Natural killer cell (primary cell): ENCODE results near the gene GPR35. TPM values are rescaled to one million over a fixed set of nuclear protein-coding genes. Genes with fewer than 3 reads are reported as not detected.

Source experiments
- ATAC-seq, 3 donors: fragments of 150-1000 bp in 2 of 3; fragments of 200-7000 bp in 1 of 3; cut with Tn5 transposase; 1 replicate in 1 of 3; 2 replicates in 2 of 3; pipeline ENCODE4 v1.10.0; 2021; ENCODE audit warnings: mild to moderate bottlenecking in 2 of 3, moderate library complexity in 2 of 3
- DNase-seq, 2 donors: peaks; one replicate each; pipeline versions ENCODE4 v3.0.0 to v3.0.0-alpha.2; 2013 to 2021; ENCODE audit warnings: mixed read lengths in 1 of 2
- H3K27ac ChIP-seq: one replicate; pipeline ENCODE4 v1.5.1; 2013; ENCODE audit warnings: mild to moderate bottlenecking, low read length
- H3K27me3 ChIP-seq: one replicate; pipeline ENCODE4 v1.6.1; 2013; ENCODE audit warnings: low read length; ENCODE audit not compliant: control insufficient read depth, insufficient read depth
- H3K36me3 ChIP-seq: one replicate; pipeline ENCODE4 v1.6.1; 2013; ENCODE audit warnings: low read length; ENCODE audit not compliant: control insufficient read depth, insufficient read depth
- H3K4me1 ChIP-seq: one replicate; pipeline ENCODE4 v1.6.1; 2013; ENCODE audit warnings: low read length; ENCODE audit not compliant: control insufficient read depth, insufficient read depth
- H3K4me3 ChIP-seq: one replicate; pipeline ENCODE4 v1.5.1; 2013; ENCODE audit warnings: low read length
- H3K9me3 ChIP-seq: one replicate; pipeline ENCODE4 v1.6.1; 2013; ENCODE audit warnings: low read length; ENCODE audit not compliant: control insufficient read depth, insufficient read depth
- H3K27ac Mint-ChIP-seq, 2 donors: one replicate each; pipeline ENCODE4 v1.8.0; 2022; ENCODE audit warnings: mild to moderate bottlenecking in 2 of 2, mixed read lengths in 2 of 2, moderate library complexity in 1 of 2
- H3K27me3 Mint-ChIP-seq, 2 donors: one replicate each; pipeline ENCODE4 v1.8.0; 2022; ENCODE audit warnings: low read depth in 2 of 2, mixed read lengths in 2 of 2
- H3K36me3 Mint-ChIP-seq: one replicate; pipeline ENCODE4 v1.8.0; 2022; ENCODE audit warnings: mixed read lengths
- H3K4me1 Mint-ChIP-seq, 2 donors: one replicate each; pipeline ENCODE4 v1.8.0; 2022; ENCODE audit warnings: mixed read lengths in 2 of 2
- H3K4me3 Mint-ChIP-seq: one replicate; pipeline ENCODE4 v1.8.0; 2022; ENCODE audit warnings: mild to moderate bottlenecking, moderate library complexity, mixed read lengths
- H3K9me3 Mint-ChIP-seq, 2 donors: one replicate each; pipeline ENCODE4 v1.8.0; 2022; ENCODE audit warnings: mixed read lengths in 2 of 2
- WGBS: methylation state at CpG from one replicate; pipeline ENCODE4 v1.1.7; 2013; ENCODE audit warnings: missing lambda C conversion rate; ENCODE audit not compliant: insufficient coverage; 5-methylcytosine and 5-hydroxymethylcytosine counted together
- intact Hi-C: fragments of 100-400 bp; cut with micrococcal nuclease; formaldehyde crosslinking; loops from one replicate; pipeline ENCODE4 v1.14.2; 2022
- total RNA-seq, 4 donors: library from RNA; stranded (reverse); fragments of 120-200 nt in 1 of 4; gene quantifications; one replicate each; pipeline versions ENCODE4 v1.2.3 to v1.2.4, GENCODE V29; 2013 to 2022
- TF ChIP-seq, protein P1 (sequence below): fragments of 200-600 bp; IDR thresholded peaks from one replicate; pipeline ENCODE4 v1.8.0; 2022; ENCODE audit warnings: antibody characterized with exemption

GPR35 gene
- total RNA-seq, 3 donors from 2014 or later (not counting 1 experiment from before 2014, with no cell fraction given) = 10.6 to 19.7 (median 15.7) TPM

DNA sequence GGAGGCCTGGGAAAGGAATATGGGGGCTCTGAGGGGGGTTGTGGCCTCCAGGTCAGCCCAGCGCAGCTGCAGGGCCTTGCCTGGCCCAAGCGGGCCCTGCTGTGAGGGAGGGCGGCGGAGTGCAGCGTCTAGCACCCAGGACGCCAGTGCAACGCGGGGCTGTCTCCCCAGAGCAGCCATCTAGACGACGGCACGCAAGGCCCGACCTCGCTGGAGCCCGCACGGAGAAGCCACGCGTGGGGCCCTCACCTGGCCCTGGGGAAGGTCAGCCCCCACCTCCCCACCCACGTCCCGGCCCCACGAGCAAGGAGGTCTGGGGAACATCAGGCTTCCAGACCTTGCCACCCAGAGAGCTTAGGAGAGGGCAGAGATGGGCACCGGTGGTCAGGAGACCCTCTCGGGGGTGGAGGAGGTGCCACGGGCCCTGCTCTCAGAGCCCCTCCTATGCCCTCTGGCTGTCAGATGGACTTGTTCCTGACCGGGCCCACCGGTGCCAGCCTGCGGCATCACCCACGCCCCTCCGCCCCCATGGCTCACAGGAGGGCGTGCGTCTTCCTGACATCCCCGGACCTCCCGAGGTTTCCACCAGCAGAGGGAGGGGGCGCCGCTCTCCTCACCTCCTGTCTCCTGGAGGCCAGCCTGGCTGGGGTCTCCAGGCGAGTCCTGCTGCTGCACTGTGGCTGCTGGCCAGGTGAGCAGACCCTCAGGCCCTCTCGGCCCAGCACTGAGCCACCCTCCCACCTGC lies 17.0 kb downstream of the GPR35 start:
- H3K4me1 Mint-ChIP-seq = peaks cover 5 to 17% of the 10 kb centered on the region in 2 donors
- WGBS = 91% methylated on average over 36 of the region's 36 CpGs

DNA sequence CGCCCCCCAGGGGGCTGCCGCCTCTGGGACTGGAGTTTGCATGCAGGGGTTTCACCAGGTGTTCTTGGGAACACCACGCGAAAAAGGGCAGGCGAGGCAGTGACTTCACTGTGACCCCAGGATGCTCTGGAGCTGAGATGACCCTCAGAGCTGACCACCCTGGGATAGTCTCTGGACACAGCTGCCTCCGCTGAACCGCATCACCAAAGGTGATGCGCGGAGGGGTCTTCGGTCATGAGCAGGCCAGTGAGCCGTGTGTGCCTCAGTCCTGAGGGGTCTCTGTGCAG lies 17.5 kb downstream of the GPR35 start:
- TF ChIP-seq, protein P1, sequence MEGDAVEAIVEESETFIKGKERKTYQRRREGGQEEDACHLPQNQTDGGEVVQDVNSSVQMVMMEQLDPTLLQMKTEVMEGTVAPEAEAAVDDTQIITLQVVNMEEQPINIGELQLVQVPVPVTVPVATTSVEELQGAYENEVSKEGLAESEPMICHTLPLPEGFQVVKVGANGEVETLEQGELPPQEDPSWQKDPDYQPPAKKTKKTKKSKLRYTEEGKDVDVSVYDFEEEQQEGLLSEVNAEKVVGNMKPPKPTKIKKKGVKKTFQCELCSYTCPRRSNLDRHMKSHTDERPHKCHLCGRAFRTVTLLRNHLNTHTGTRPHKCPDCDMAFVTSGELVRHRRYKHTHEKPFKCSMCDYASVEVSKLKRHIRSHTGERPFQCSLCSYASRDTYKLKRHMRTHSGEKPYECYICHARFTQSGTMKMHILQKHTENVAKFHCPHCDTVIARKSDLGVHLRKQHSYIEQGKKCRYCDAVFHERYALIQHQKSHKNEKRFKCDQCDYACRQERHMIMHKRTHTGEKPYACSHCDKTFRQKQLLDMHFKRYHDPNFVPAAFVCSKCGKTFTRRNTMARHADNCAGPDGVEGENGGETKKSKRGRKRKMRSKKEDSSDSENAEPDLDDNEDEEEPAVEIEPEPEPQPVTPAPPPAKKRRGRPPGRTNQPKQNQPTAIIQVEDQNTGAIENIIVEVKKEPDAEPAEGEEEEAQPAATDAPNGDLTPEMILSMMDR = no peak
- WGBS = 93% methylated on average over 11 of the region's 11 CpGs
- H3K27ac ChIP-seq = no peak overlapping the region
- H3K4me3 Mint-ChIP-seq = no peak overlapping the region
- DNase-seq (no peak), ATAC-seq (no peak)
- peaks cover 5 to 18% of the 10 kb centered on the region in 2 donors for H3K4me1 Mint-ChIP-seq
- H3K27me3 Mint-ChIP-seq = peaks cover 0 to 5% of the 10 kb centered on the region in 2 donors
- H3K4me1 ChIP-seq = peaks cover 6% of the 10 kb centered on the region
- no peak overlapping the region for H3K27ac Mint-ChIP-seq
- no peak overlapping the region for H3K4me3 ChIP-seq
- no peaks in the 10 kb centered on the region for H3K36me3 ChIP-seq
- no peaks in the 10 kb centered on the region for H3K27me3 ChIP-seq
- H3K9me3 Mint-ChIP-seq = no peaks in the 10 kb centered on the region
- intact Hi-C loops = no loop called here
- H3K9me3 ChIP-seq = no peaks in the 10 kb centered on the region
- H3K36me3 Mint-ChIP-seq = no peaks in the 10 kb centered on the region

More for the DNA sequence above, 17.0 kb downstream of the GPR35 start:
- H3K9me3 ChIP-seq = no peaks in the 10 kb centered on the region
- peaks cover 6% of the 10 kb centered on the region for H3K4me1 ChIP-seq
- TF ChIP-seq, protein P1 = no peak
- H3K27ac ChIP-seq = no peak overlapping the region
- H3K36me3 ChIP-seq = no peaks in the 10 kb centered on the region
- ATAC-seq (no peak), DNase-seq (no peak)
- no peak overlapping the region for H3K4me3 ChIP-seq
- no peaks in the 10 kb centered on the region for H3K27me3 ChIP-seq
- intact Hi-C loops = no loop called here
- Mint-ChIP-seq H3K9me3 (no peaks in the 10 kb centered on the region), H3K36me3 (no peaks in the 10 kb centered on the region), H3K4me3 (no peak overlapping the region), H3K27ac (no peak overlapping the region), H3K27me3 (peaks cover 0 to 5% of the 10 kb centered on the region in 2 donors)

DNA sequence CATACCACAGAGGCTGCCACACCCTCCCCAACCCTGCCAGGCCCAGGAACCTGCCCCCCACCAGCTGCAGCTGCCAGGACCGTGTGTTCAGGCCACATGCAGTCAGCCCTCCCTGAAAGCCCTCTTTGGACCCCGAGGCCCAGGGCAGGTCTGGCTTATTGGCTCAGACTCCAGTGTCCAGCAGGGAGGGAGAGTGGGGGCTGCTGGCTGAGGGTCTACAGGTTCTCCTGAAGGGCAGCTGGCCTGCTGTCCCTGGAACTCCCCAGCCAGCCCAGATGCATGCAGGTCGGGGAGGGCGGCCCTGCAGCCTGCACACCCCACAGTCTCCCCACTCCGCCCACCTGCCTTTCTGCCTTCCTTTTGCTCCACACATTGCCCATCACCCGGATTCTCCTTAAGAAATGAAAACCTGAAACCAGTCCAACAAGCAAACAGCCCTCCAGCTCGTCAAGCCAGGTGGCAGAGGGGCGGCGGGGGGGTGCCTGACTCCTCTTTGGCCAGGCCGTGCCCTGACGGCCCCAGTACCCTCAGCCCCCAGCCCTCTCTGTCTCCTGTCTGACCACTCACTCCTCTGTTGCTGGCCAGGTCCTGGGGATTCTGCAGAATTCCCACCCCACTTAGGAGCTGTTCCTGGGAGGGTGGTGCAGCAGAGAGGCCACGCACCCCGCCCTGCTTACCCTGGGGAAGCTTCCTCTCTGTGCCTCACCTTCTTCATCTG lies 18.0 kb downstream of the GPR35 start:
- ATAC-seq (no peak), DNase-seq (peak in 1 of 2 donors; percentile 1)
- TF ChIP-seq, protein P1 = no peak
- no peaks in the 10 kb centered on the region for H3K36me3 Mint-ChIP-seq
- H3K4me3 ChIP-seq = no peak overlapping the region
- no peak overlapping the region for H3K4me3 Mint-ChIP-seq
- H3K27ac Mint-ChIP-seq = no peak overlapping the region
- peaks cover 0 to 5% of the 10 kb centered on the region in 2 donors for H3K27me3 Mint-ChIP-seq
- no peaks in the 10 kb centered on the region for H3K36me3 ChIP-seq
- no peaks in the 10 kb centered on the region for H3K9me3 Mint-ChIP-seq
- peaks cover 6% of the 10 kb centered on the region for H3K4me1 ChIP-seq
- H3K27ac ChIP-seq = no peak overlapping the region
- H3K27me3 ChIP-seq = no peaks in the 10 kb centered on the region
- 89% methylated on average over 13 of the region's 13 CpGs for WGBS
- intact Hi-C loops = no loop called here
- peaks cover 5 to 21% of the 10 kb centered on the region in 2 donors for H3K4me1 Mint-ChIP-seq
- no peaks in the 10 kb centered on the region for H3K9me3 ChIP-seq
